ENCODE results near the gene HSPB3.
"Not testable (repeated sequence)": the region's sequence is repeated elsewhere in the genome, so short reads cannot be mapped to it uniquely, and the experiment has no call there.

HSPB3 gene

GRCh38 chr5:54455413-54456157 lies at the start of gene HSPB3:
TSS of gene HSPB3 (plus strand) at chr5:54455699. CDS start at chr5:54455790, 91 bp downstream.
- in situ Hi-C loops (cut with MboI; ENCODE audit: low sequenced_read_pairs), result no loop called here

GRCh38 chr5:54411176-54411575 lies 44.3 kb upstream of the HSPB3 start:
- in situ Hi-C loops (cut with MboI; ENCODE audit: low sequenced_read_pairs), result no loop called here

GRCh38 chr5:54412913-54413312 lies 42.6 kb upstream of the HSPB3 start:
- in situ Hi-C loops (cut with MboI; ENCODE audit: low sequenced_read_pairs), result no loop called here

GRCh38 chr5:54415147-54415546 lies 40.4 kb upstream of the HSPB3 start:
- in situ Hi-C loops (cut with MboI; ENCODE audit: low sequenced_read_pairs), result no loop called here

- in situ Hi-C loops (cut with MboI; ENCODE audit: low sequenced_read_pairs), result no loop called here
Measured at GRCh38 chr5:54415896-54416601, 39.5 kb upstream of the HSPB3 start.

GRCh38 chr5:54419573-54420423 lies 35.7 kb upstream of the HSPB3 start:
- in situ Hi-C loops (cut with MboI; ENCODE audit: low sequenced_read_pairs), result not testable (repeated sequence)

GRCh38 chr5:54420511-54420910 lies 35.0 kb upstream of the HSPB3 start:
- in situ Hi-C loops (cut with MboI; ENCODE audit: low sequenced_read_pairs), result not testable (repeated sequence)

- in situ Hi-C loops (cut with MboI; ENCODE audit: low sequenced_read_pairs), result no loop called here
Measured at GRCh38 chr5:54421976-54422375, 33.5 kb upstream of the HSPB3 start.

- in situ Hi-C loops (cut with MboI; ENCODE audit: low sequenced_read_pairs), result no loop called here
Measured at GRCh38 chr5:54425258-54425657, 30.2 kb upstream of the HSPB3 start.

- in situ Hi-C loops (cut with MboI; ENCODE audit: low sequenced_read_pairs), result no loop called here
Measured at GRCh38 chr5:54426209-54426608, 29.3 kb upstream of the HSPB3 start.

GRCh38 chr5:54434650-54435049 lies 20.8 kb upstream of the HSPB3 start:
- in situ Hi-C loops (cut with MboI; ENCODE audit: low sequenced_read_pairs), result not testable (repeated sequence)

- in situ Hi-C loops (cut with MboI; ENCODE audit: low sequenced_read_pairs), result no loop called here
Measured at GRCh38 chr5:54438620-54439389, 16.7 kb upstream of the HSPB3 start.

- in situ Hi-C loops (cut with MboI; ENCODE audit: low sequenced_read_pairs), result no loop called here
Measured at GRCh38 chr5:54440456-54440893, 15.0 kb upstream of the HSPB3 start.

- in situ Hi-C loops (cut with MboI; ENCODE audit: low sequenced_read_pairs), result no loop called here
Measured at GRCh38 chr5:54442271-54442670, 13.2 kb upstream of the HSPB3 start.

GRCh38 chr5:54443270-54443669 lies 12.2 kb upstream of the HSPB3 start:
- in situ Hi-C loops (cut with MboI; ENCODE audit: low sequenced_read_pairs), result no loop called here

- in situ Hi-C loops (cut with MboI; ENCODE audit: low sequenced_read_pairs), result no loop called here
Measured at GRCh38 chr5:54445691-54446378, 9.7 kb upstream of the HSPB3 start.

GRCh38 chr5:54446379-54446732 lies 9.1 kb upstream of the HSPB3 start:
- in situ Hi-C loops (cut with MboI; ENCODE audit: low sequenced_read_pairs), result no loop called here

GRCh38 chr5:54449923-54450322 lies 5.6 kb upstream of the HSPB3 start:
- in situ Hi-C loops (cut with MboI; ENCODE audit: low sequenced_read_pairs), result no loop called here

GRCh38 chr5:54450542-54450941 lies 5.0 kb upstream of the HSPB3 start:
- in situ Hi-C loops (cut with MboI; ENCODE audit: low sequenced_read_pairs), result no loop called here

- in situ Hi-C loops (cut with MboI; ENCODE audit: low sequenced_read_pairs), result no loop called here
Measured at GRCh38 chr5:54453046-54453445, 2.5 kb upstream of the HSPB3 start.

Data from HL-60/S4 treated with retinoic acid at 250 ng/mL for 4 days and 3 days (cell line).